Measurements from ENCODE around the gene COL5A1. TPM values are rescaled to one million over a fixed set of nuclear protein-coding genes. Genes with fewer than 3 reads are reported as not detected.

The COL5A1 gene
- total RNA-seq, 1 donor: 188 TPM

- TF ChIP-seq CTCF (IDR thresholded peaks at IDR 0.05; ENCODE audit: insufficient read depth, low read length): no peak
- no peak for DNase-seq (ENCODE audit: low read depth)
- H3K4me3 ChIP-seq (ENCODE audit: low read depth, low read length): no peak overlapping the region
Measured at GRCh38 chr9:134607971-134608370, 33.6 kb upstream of the COL5A1 start.

GRCh38 chr9:134611046-134611445, 30.6 kb upstream of the COL5A1 start:
- no peak for TF ChIP-seq CTCF (IDR thresholded peaks at IDR 0.05; ENCODE audit: insufficient read depth, low read length)
- no peak overlapping the region for H3K4me3 ChIP-seq (ENCODE audit: low read depth, low read length)
- no peak for DNase-seq (ENCODE audit: low read depth)

- H3K4me3 ChIP-seq (ENCODE audit: low read depth, low read length): no peak overlapping the region
- no peak for TF ChIP-seq CTCF (IDR thresholded peaks at IDR 0.05; ENCODE audit: insufficient read depth, low read length)
- no peak for DNase-seq (ENCODE audit: low read depth)
Measured at GRCh38 chr9:134612309-134612708, 29.3 kb upstream of the COL5A1 start.

GRCh38 chr9:134612715-134613114, 28.9 kb upstream of the COL5A1 start:
- TF ChIP-seq CTCF (IDR thresholded peaks at IDR 0.05; ENCODE audit: insufficient read depth, low read length): no peak
- DNase-seq (ENCODE audit: low read depth): no peak
- no peak overlapping the region for H3K4me3 ChIP-seq (ENCODE audit: low read depth, low read length)

- DNase-seq (ENCODE audit: low read depth): no peak
- no peak overlapping the region for H3K4me3 ChIP-seq (ENCODE audit: low read depth, low read length)
- no peak for TF ChIP-seq CTCF (IDR thresholded peaks at IDR 0.05; ENCODE audit: insufficient read depth, low read length)
Measured at GRCh38 chr9:134614256-134614655, 27.3 kb upstream of the COL5A1 start.

GRCh38 chr9:134616341-134616740, 25.3 kb upstream of the COL5A1 start:
- no peak for TF ChIP-seq CTCF (IDR thresholded peaks at IDR 0.05; ENCODE audit: insufficient read depth, low read length)
- no peak for DNase-seq (ENCODE audit: low read depth)
- H3K4me3 ChIP-seq (ENCODE audit: low read depth, low read length): no peak overlapping the region

- no peak for DNase-seq (ENCODE audit: low read depth)
- TF ChIP-seq CTCF (IDR thresholded peaks at IDR 0.05; ENCODE audit: insufficient read depth, low read length): no peak
- no peak overlapping the region for H3K4me3 ChIP-seq (ENCODE audit: low read depth, low read length)
Measured at GRCh38 chr9:134617246-134617645, 24.4 kb upstream of the COL5A1 start.
